Glutamatergic neuron (in vitro differentiated cells): ENCODE results near the gene MAGED1. TPM values are rescaled to one million over a fixed set of nuclear protein-coding genes. Genes with fewer than 3 reads are reported as not detected.

Experiments
- DNase-seq: peaks from one replicate; pipeline ENCODE4 v3.0.0; 2022
- H3K27ac Mint-ChIP-seq: one replicate; pipeline ENCODE4 v1.8.0; 2020; ENCODE audit warnings: mild to moderate bottlenecking, mixed read lengths, inconsistent platforms; ENCODE audit not compliant: unreplicated experiment
- H3K27me3 Mint-ChIP-seq: one replicate; pipeline ENCODE4 v1.8.0; 2020; ENCODE audit warnings: mild to moderate bottlenecking, moderate library complexity, mixed read lengths, inconsistent platforms; ENCODE audit not compliant: unreplicated experiment
- H3K36me3 Mint-ChIP-seq: one replicate; pipeline ENCODE4 v1.8.0; 2020; ENCODE audit warnings: mild to moderate bottlenecking, mixed read lengths, inconsistent platforms; ENCODE audit not compliant: unreplicated experiment
- H3K4me1 Mint-ChIP-seq: one replicate; pipeline ENCODE4 v1.8.0; 2020; ENCODE audit warnings: mild to moderate bottlenecking, low read depth, mixed read lengths, inconsistent platforms; ENCODE audit not compliant: unreplicated experiment
- H3K4me3 Mint-ChIP-seq: one replicate; pipeline ENCODE4 v1.8.0; 2020; ENCODE audit warnings: mild to moderate bottlenecking, mixed read lengths, inconsistent platforms; ENCODE audit not compliant: unreplicated experiment
- H3K9me3 Mint-ChIP-seq: one replicate; pipeline ENCODE4 v1.8.0; 2020; ENCODE audit warnings: mild to moderate bottlenecking, moderate library complexity, mixed read lengths, inconsistent platforms; ENCODE audit not compliant: unreplicated experiment
- total RNA-seq: library from RNA; stranded (reverse); fragmentation: NEBNext Ultra II Directional; extraction: Animal tissue kit (Norgen Biotek cat#: 25700); gene quantifications from one replicate; pipeline ENCODE4 v1.2.1, GENCODE V29; 2021; ENCODE audit not compliant: unreplicated experiment
- TF ChIP-seq, protein P1 (sequence below): fragments of 200-600 bp; sonication (generic); IDR thresholded peaks from one replicate; pipeline ENCODE4 v1.5.0; 2021; ENCODE audit not compliant: partially characterized antibody, unreplicated experiment

The MAGED1 gene
- total RNA-seq, 1 donor from 2014 or later, result 202 TPM

DNA sequence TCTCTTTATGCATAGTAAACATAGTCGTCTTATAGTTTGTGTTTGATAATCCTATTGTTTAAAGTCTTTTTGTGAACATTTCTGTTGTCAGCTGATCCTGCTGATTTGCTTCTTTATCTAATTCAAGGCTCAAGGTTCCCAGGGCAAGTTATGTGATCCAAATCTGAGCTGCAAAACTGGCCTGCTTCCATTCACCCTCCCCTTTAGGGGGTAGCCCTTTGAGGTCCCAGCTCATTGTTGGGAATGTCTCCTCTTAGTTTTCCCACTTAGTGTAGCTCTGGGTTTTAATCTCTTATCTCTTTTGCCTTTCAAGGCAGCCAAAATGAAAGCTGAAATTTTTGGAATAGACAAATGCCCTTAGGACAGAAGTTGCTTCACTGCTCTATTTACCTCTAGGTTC lies 40.2 kb upstream of the MAGED1 start:
- Mint-ChIP-seq H3K27me3 (no peaks in the 10 kb centered on the region), H3K4me1 (no peaks in the 10 kb centered on the region), H3K27ac (no peak overlapping the region), H3K36me3 (no peaks in the 10 kb centered on the region), H3K4me3 (no peak overlapping the region), H3K9me3 (no peaks in the 10 kb centered on the region)
- no peak for DNase-seq
- TF ChIP-seq, protein P1, sequence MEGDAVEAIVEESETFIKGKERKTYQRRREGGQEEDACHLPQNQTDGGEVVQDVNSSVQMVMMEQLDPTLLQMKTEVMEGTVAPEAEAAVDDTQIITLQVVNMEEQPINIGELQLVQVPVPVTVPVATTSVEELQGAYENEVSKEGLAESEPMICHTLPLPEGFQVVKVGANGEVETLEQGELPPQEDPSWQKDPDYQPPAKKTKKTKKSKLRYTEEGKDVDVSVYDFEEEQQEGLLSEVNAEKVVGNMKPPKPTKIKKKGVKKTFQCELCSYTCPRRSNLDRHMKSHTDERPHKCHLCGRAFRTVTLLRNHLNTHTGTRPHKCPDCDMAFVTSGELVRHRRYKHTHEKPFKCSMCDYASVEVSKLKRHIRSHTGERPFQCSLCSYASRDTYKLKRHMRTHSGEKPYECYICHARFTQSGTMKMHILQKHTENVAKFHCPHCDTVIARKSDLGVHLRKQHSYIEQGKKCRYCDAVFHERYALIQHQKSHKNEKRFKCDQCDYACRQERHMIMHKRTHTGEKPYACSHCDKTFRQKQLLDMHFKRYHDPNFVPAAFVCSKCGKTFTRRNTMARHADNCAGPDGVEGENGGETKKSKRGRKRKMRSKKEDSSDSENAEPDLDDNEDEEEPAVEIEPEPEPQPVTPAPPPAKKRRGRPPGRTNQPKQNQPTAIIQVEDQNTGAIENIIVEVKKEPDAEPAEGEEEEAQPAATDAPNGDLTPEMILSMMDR, result no peak

DNA sequence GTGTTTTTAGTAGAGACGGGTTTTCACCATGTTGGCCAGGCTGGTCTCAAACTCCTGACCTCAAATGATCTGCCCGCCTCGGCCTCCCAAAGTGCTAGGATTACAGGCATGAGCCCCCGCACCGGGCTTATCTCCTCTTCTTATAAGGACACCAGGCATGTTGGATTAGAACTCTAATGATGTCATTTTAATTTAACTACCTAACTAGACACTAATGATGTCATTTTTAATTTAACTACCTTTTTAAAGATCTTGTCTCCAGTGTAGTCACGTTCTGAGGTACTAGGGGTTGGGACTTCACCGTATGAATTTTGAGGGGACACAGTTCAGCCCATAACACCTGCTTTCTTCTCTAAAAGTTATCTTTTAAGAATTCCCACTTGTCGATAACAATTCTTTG lies 37.7 kb upstream of the MAGED1 start:
- H3K27ac Mint-ChIP-seq, result no peak overlapping the region
- H3K4me3 Mint-ChIP-seq, result no peak overlapping the region
- TF ChIP-seq, protein P1, result no peak
- H3K4me1 Mint-ChIP-seq, result no peaks in the 10 kb centered on the region
- H3K9me3 Mint-ChIP-seq, result peaks cover 1% of the 10 kb centered on the region
- H3K36me3 Mint-ChIP-seq, result no peaks in the 10 kb centered on the region
- H3K27me3 Mint-ChIP-seq, result no peaks in the 10 kb centered on the region
- DNase-seq, result no peak

DNA sequence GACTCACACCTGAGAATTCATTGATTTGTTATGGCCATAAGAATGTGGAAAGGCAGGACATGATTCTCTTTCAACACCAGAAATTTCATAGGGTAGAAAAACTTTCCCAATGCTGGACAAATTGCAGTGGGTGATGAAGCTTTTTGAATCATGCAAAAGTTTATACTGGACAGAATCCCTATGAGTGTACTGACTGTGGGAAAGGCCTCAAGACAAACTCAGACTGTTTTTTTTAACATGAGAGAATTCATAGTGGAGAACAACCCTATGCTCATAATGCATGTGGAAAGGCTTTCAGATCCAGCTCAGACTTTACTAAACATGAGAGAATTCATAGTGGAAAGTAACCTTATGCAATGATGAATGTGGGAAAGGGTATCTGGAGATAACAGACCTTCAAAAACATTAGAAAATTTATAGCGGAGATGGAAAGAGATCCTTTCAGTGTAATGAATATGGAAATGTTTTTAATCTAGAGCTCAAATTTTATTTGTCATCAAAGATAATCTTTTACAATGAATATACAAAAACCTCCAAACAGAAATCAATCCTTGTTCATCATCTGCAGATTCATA lies 36.2 kb upstream of the MAGED1 start:
- Mint-ChIP-seq H3K4me1 (no peaks in the 10 kb centered on the region), H3K36me3 (no peaks in the 10 kb centered on the region), H3K27me3 (no peaks in the 10 kb centered on the region), H3K9me3 (peaks cover 1% of the 10 kb centered on the region), H3K27ac (no peak overlapping the region), H3K4me3 (no peak overlapping the region)
- TF ChIP-seq, protein P1, result no peak
- DNase-seq, result no peak

DNA sequence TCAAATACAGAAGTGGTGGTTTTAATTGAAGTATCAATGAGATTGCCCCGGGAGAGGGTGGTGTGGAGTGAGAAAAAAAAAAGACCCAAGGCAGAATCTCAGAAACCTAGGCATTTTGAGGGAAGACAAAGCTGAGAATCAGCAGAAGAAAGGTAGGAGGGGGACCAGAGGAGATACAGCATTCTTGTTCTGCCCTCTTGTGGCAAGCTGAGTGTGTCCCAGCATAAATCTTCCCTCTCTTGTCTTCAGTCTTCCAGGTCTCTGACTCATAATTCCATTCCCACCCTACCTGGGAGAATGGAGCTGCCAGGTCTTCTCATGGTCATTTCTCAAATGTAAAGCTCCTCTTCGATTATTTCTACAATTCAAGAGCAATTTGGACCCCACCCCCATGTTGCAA lies 32.7 kb upstream of the MAGED1 start:
- TF ChIP-seq, protein P1, result no peak
- H3K4me3 Mint-ChIP-seq, result no peak overlapping the region
- DNase-seq, result no peak
- H3K4me1 Mint-ChIP-seq, result no peaks in the 10 kb centered on the region
- peaks cover 1% of the 10 kb centered on the region for H3K9me3 Mint-ChIP-seq
- H3K27me3 Mint-ChIP-seq, result no peaks in the 10 kb centered on the region
- H3K27ac Mint-ChIP-seq, result no peak overlapping the region
- peaks cover 5% of the 10 kb centered on the region for H3K36me3 Mint-ChIP-seq

DNA sequence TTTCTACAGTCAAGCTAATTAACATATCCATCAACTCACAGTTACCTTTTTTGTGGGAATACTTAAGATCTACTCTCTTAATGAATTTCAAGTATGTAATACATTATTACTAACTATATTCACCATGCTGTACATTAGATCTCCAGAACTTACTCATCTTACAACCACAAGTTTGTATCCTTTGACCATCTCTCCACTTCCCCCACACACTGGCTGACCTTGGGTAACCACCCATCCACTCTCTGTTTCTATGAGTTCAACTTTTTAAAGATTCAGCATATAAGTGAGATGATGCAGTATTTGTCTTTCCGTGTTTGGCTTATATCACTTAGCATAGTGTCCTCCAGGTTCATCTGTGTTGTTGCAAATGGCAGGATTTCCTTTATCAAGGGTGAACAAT lies 30.5 kb upstream of the MAGED1 start:
- no peaks in the 10 kb centered on the region for H3K4me1 Mint-ChIP-seq

More for the DNA sequence above, 30.5 kb upstream of the MAGED1 start:
- DNase-seq, result no peak
- TF ChIP-seq, protein P1, result no peak
- H3K27ac Mint-ChIP-seq, result no peak overlapping the region
- no peaks in the 10 kb centered on the region for H3K27me3 Mint-ChIP-seq
- no peak overlapping the region for H3K4me3 Mint-ChIP-seq
- H3K9me3 Mint-ChIP-seq, result peaks cover 1% of the 10 kb centered on the region
- peaks cover 5% of the 10 kb centered on the region for H3K36me3 Mint-ChIP-seq
